ENCODE results near the gene KLHL3. TPM values are rescaled to one million over a fixed set of nuclear protein-coding genes. Genes with fewer than 3 reads are reported as not detected.

KLHL3 gene
- polyA plus RNA-seq, 3 donors, result 12.2 to 26.6 (median 25.0) TPM

DNA sequence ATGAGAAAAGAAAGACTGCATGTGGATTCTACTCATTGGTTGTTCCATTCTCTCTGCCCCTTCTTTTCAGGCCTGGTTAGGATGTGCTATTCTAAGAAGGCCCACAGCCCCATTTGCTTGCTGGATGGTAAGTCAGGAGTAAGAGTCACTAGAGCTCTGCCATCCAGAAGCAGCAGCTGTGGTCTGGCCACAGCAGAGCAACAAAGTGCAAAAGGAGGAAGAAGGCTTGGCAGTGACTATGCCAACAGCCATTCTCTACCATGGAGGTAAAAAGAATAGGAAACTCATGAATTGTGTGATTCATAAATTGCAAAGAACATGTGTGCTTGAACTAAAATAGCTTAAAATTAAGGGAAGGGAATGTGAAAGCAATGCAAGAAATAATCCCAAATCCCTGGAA is 20.9 kb downstream of the KLHL3 start:
- DNase-seq, result no peak

DNA sequence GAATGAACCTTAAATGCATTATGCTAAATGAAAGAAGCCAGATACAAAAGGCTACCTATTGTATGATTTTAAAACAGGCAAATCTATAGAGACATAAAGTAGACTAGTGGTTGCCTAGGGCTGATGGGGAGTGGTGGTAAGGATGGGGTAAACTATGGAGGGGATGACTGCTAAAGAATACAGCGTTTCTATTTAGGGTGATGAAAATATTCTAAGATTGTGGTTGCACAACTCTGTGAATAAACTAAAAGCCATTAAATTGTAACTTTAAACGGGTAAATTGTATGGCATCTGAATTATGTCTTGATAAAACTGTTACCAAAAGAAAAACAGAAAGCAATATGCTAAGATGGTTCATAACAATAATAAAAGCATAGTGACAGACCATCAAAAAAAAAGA is 21.4 kb downstream of the KLHL3 start:
- no peak for DNase-seq

DNA sequence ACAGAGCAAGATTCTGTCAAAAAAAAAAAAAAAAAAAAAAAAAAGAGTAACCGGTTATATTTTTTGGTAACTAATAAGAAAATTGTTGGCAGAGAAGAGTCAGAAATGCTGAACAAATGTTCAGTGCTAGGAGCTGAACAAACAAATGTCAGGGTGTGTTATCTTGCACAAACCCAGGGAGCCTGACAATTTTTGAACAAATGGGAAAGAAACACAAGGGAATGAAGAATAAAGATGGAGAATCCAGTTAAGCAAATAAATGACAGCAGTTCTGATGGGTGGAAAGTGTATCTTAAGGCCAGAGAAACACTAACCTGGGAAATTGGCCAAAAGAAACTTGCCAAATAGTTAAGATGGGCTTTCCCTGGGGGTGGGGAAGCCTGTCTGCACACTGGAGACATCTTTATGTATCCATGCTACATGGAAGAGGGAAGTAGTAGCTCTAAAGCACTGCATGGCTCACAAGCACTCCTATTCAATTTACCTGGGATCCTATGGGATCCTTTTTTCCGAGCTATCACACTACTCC is 23.7 kb downstream of the KLHL3 start:
- DNase-seq, result no peak

DNA sequence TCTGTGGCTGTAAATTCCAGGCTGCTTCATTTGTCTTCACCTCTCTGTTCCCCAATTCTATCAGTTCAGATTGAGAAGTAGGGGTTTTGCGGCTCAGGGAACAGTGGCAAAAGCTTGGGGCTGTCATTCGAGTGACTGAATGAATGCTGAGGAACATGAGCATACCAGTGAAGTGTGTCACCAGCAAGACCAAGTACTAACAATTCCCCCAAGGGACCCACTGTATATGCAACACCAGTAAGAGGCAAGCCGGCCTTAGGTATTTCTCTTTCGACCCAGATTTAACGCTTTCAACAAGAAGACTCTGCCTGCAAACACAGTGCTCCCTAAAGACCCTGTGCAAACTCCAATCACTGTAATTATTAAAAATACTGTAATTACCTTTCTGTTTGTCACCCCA is 25.8 kb downstream of the KLHL3 start:
- no peak for DNase-seq

DNA sequence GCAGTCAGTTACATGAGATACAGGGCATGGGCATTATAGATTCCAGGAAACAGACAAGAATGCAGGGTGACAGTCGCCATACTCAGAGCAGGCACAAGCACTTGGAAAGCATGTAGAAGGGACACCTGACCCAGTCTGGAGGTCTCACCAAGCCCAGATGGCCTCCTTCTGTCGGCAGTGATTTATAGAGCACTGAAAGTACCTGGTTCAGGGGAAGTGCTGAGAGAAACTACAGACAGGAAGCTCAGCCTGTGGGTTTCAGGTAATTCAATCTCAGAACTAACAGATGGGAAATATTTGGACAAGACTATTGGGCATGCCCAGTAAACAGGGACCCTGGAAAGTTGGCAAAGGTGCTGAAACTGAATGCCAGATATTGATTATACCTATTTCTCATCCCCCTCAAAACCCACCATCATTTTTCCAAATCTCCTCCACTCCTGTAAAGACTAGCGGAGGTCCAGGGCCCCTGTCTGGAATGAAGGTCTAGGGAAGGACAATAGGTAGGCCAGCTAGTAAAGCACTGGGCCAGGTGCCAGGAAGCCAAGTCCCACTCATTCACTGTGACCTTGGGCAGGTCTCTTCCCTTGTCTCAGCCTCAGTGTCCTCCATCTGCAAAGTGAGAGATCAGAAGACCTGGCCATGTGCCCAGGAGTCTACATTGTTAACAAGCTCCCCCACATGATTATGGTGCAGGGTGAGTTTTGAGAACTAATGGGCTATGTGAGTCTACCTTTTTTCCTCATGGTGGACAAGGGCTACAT is 26.9 kb downstream of the KLHL3 start:
- DNase-seq, result no peak

- no peak for DNase-seq
These were observed 27.8 kb downstream of the KLHL3 start for GRCh38 chr5:137708062-137708461.

- no peak for DNase-seq
These were observed 29.0 kb downstream of the KLHL3 start for GRCh38 chr5:137706841-137707240.

GRCh38 chr5:137705106-137705505 is 30.8 kb downstream of the KLHL3 start:
- no peak for DNase-seq

GRCh38 chr5:137703565-137703964 is 32.3 kb downstream of the KLHL3 start:
- no peak for DNase-seq

GRCh38 chr5:137700282-137700680 is 35.6 kb downstream of the KLHL3 start:
- no peak for DNase-seq

GRCh38 chr5:137699336-137700281 is 36.3 kb downstream of the KLHL3 start:
- DNase-seq, result no peak

GRCh38 chr5:137696481-137696880 is 39.4 kb downstream of the KLHL3 start:
- DNase-seq, result no peak

GRCh38 chr5:137695651-137696428 is 40.0 kb downstream of the KLHL3 start:
- no peak for DNase-seq

GRCh38 chr5:137693951-137694721 is 41.8 kb downstream of the KLHL3 start:
- DNase-seq, result no peak

- no peak for DNase-seq
These were observed 42.5 kb downstream of the KLHL3 start for GRCh38 chr5:137693307-137693950.

GRCh38 chr5:137689306-137689705 is 46.6 kb downstream of the KLHL3 start:
- no peak for DNase-seq

- DNase-seq, result no peak
These were observed 47.6 kb downstream of the KLHL3 start for GRCh38 chr5:137688210-137688840.

GRCh38 chr5:137684761-137685160 is 51.1 kb downstream of the KLHL3 start:
- DNase-seq, result no peak

- no peak for DNase-seq
These were observed 54.7 kb downstream of the KLHL3 start for GRCh38 chr5:137681191-137681590.

GRCh38 chr5:137679910-137680309 is 56.0 kb downstream of the KLHL3 start:
- no peak for DNase-seq

All from renal pelvis (tissue), 4 donors.